Stimulated activated CD4-positive, alpha-beta T cell treated with anti-CD3 and anti-CD28 coated beads, Interleukin-1b, Interleukin-23, amount 100 ng/mL, for 1 hour (primary cell): Measurements from ENCODE around the gene AOC3.
A peak's percentile ranks its signal among the peaks of the same experiment; 100 is the strongest.

Source experiments
- DNase-seq, 2 donors: peaks; one replicate each; pipeline ENCODE4 v3.0.0-alpha.2; 2020; ENCODE audit warnings: low read depth in 2 of 2

Gene AOC3

GRCh38 chr17:42850954-42851353 lies at the start of gene AOC3:
Gene AOC3 (plus strand): TSS chr17:42851199. CDS start chr17:42851344, 145 bp downstream.
- no peak for DNase-seq

GRCh38 chr17:42803074-42803883 lies 47.7 kb upstream of the AOC3 start:
- no peak for DNase-seq

GRCh38 chr17:42804918-42805367 lies 46.1 kb upstream of the AOC3 start:
- no peak for DNase-seq

GRCh38 chr17:42806249-42806648 lies 44.8 kb upstream of the AOC3 start:
- no peak for DNase-seq

- DNase-seq = no peak
Measured at GRCh38 chr17:42809250-42809649, 41.7 kb upstream of the AOC3 start.

GRCh38 chr17:42814633-42815399 lies 36.2 kb upstream of the AOC3 start:
- no peak for DNase-seq

GRCh38 chr17:42817866-42818265 lies 33.1 kb upstream of the AOC3 start:
- DNase-seq = no peak

- DNase-seq = no peak
Measured at GRCh38 chr17:42818379-42818778, 32.6 kb upstream of the AOC3 start.

GRCh38 chr17:42819939-42820535 lies 31.0 kb upstream of the AOC3 start:
- peak in 1 of 2 donors; percentile 38 for DNase-seq

GRCh38 chr17:42821176-42821575 lies 29.8 kb upstream of the AOC3 start:
- no peak for DNase-seq

- no peak for DNase-seq
Measured at GRCh38 chr17:42827472-42827871, 23.5 kb upstream of the AOC3 start.

GRCh38 chr17:42830971-42831370 lies 20.0 kb upstream of the AOC3 start:
- DNase-seq = no peak

- DNase-seq = no peak
Measured at GRCh38 chr17:42832213-42832933, 18.6 kb upstream of the AOC3 start.

GRCh38 chr17:42832934-42833766 lies 17.8 kb upstream of the AOC3 start, which contains the start of gene PSME3:
Gene PSME3 (plus strand): TSS chr17:42833397. CDS start chr17:42833632, 235 bp downstream.
- peak; percentile 57 to 75 for DNase-seq

- DNase-seq = no peak
Measured at GRCh38 chr17:42833767-42834422, 17.1 kb upstream of the AOC3 start.

GRCh38 chr17:42835732-42836131 lies 15.3 kb upstream of the AOC3 start:
- DNase-seq = no peak

- no peak for DNase-seq
Measured at GRCh38 chr17:42841975-42842685, 8.9 kb upstream of the AOC3 start.

GRCh38 chr17:42843358-42843934 lies 7.6 kb upstream of the AOC3 start:
- no peak for DNase-seq

GRCh38 chr17:42844271-42844670 lies 6.7 kb upstream of the AOC3 start, which contains the start of gene AOC2:
Gene AOC2 (plus strand): TSS chr17:42844580. CDS start chr17:42844627, 47 bp downstream.
- DNase-seq = no peak
